Right lobe of liver (tissue), 4 donors: ENCODE results near the gene GNG12.

Experiments used
- CTCF ChIP-seq, 4 donors: fragments of 200-600 bp in 3 of 4; fragments of 450-650 bp in 1 of 4; IDR thresholded peaks; one replicate each; pipeline versions ENCODE4 v1.5.1 to v1.8.0; 2016 to 2022; ENCODE audit warnings: antibody characterized with exemption in 4 of 4, mild to moderate bottlenecking in 2 of 4
- POLR2A ChIP-seq: fragments of 450-650 bp; IDR thresholded peaks from one replicate; pipeline ENCODE4 v1.6.1; 2017; ENCODE audit warnings: antibody characterized with exemption, mild to moderate bottlenecking
- donor health status: DM: no; HTN: no; CAD: no.
- donor health status: DM: no; HTN: no; CAD: no.
- donor health status: DM: no; HTN: yes; CAD: no.

DNA sequence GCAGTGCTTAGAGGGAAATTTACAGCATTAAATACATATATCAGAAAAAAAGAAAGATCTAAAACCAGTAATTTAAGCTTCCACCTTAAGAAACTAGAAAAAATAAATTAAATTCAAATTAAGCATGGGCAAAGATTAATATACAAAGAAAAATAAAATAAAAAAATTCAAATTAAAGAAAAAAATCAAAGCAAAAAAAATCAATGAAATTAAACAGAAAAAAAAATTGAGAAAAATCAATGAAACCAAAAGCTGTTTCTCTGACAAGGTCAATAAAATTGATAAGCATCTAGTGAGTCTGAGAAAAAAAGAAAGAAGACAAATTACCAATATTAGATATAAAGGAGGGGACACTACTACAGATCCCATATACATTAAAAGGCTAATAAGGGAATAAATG lies 26.0 kb downstream of the GNG12 start:
- TF ChIP-seq CTCF (IDR thresholded peaks at IDR 0.05) (no peak), POLR2A (no peak)
